NCI-H2227 treated with DMSO at 0.1 percent for 48 hours (cell line): Measurements from ENCODE around the gene PSEN2.
"Not testable (repeated sequence)": the region's sequence is repeated elsewhere in the genome, so short reads cannot be mapped to it uniquely, and the experiment has no call there.

Experiments used
- DNase-seq: peaks from one replicate; lab custom pipeline; 2025; lab: John Stamatoyannopoulos, UW

Gene PSEN2

DNA sequence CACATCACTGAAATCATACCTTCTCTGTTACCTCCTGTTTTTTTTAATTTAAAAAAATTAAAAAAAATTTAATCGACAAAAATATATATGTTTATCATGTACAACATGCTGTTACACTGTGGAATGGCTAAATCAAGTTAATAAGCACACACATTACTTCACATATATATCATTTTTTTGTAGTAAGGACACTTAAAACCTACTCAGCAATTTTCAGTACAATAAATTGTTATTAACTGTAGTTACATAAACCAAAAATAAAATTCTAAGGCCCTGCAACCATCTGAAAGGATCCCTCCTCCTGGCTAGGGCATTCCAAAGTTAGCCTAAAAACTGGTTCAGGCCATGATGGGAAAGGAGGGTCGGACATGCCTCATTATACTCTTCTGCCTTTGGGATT, 46.1 kb downstream of the PSEN2 start:
- no peak for DNase-seq

DNA sequence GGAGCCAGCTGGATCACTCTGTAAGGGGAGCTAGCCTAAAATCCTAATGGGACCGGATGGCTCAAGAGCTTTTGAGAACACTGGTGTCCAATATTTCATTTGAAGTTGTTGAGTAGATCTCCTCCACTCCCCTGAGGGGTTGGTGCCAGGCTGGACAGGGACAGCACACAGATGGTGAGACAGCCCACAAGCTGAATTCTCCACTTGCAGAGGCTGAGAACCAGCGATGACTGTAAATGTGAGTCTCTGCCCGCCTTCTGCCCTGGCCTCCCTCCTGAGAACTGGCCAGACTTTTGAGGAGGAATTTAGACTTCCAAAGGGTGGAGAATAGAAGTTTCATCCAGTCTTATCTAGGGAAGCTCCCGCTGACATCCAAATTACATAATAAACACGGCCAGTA, 49.2 kb downstream of the PSEN2 start:
- DNase-seq: no peak

DNA sequence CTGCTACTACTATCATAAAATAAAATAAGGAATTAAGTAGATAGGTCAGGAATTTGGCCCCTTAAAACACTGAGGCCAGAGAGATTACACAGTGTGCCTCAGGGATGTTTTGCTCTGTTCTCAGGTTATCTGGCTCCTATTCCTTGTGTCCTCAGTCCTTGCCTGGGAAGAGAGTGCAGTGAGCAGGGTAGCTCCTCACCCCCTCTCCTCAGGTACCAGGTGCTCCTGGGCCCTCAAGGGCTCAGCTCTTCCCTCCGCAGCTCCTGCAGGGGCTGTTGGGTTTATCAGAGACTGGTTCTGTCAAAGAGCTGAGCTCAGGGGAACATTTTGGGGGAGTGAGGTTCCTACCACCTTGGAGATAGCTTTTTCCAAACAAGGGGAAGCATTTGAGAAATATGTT, 49.6 kb downstream of the PSEN2 start:
- no peak for DNase-seq

DNA sequence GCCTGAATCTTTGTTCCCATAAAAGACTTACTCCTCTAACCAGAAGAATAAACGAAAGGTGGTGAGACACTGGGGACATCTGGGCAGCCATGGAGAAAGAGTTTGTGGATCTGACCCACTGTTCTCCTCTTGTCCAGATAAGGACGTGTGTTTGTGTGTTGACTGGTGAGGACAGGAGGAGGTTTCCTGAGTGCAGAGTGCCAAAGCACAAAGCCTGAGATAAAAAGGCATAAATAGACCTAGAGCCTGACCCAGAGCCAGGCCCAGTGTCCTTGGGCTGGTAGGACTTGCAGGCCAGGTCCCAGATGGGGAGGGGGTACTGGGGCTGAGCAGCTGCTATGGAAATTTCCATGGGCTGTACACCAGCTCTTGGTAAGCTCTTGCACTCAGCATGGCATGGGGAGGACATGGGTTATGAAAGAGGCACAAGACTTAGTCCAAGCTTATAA, 50.1 kb downstream of the PSEN2 start:
- DNase-seq: no peak

DNA sequence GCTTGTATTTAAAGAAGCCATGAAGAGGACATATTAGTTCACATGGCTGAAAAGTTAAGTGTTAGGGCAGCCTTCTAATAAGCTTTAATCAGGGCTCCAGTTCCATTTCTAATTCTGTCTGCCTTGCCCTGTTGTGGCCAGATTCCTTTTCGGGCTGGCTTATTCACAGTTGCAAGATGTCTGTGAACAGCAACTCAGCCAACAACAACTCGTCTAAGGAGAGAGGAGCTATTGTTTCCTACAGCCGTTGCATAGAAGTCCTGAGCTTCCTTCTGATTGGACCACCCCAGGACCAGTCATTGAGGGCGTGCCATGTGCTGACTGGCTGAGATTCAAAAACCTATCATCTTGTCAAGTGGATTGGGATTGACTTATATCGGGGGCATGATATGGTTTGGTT, 51.1 kb downstream of the PSEN2 start:
- no peak for DNase-seq

DNA sequence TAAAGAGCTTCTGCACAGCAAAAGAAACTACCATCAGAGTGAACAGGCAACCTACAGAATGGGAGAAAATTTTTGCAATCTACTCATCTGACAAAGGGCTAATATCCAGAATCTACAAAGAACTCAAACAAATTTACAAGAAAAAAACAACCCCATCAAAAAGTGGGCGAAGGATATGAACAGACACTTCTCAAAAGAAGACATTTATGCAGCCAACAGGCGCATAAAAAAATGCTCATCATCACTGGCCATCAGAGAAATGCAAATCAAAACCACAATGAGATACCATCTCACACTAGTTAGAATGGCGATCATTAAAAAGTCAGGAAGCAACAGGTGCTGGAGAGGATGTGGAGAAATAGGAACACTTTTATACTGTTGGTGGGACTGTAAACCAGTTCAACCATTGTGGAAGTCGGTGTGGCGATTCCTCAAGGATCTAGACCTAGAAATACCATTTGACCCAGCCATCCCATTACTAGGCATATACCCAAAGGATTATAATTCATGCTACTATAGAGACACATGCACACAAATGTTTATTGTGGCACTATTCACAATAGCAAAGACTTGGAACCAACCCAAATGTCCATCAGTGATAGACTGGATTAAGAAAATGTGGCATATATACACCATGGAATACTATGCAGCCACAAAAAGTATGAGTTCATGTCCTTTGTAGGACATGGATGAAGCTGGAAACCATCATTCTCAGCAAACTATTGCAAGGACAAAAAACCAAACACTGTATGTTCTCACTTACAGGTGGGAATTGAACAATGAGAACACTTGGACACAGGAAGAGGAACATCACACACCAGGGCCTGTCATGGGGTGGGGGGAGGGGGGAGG, 59.1 kb downstream of the PSEN2 start:
- DNase-seq: not testable (repeated sequence)

DNA sequence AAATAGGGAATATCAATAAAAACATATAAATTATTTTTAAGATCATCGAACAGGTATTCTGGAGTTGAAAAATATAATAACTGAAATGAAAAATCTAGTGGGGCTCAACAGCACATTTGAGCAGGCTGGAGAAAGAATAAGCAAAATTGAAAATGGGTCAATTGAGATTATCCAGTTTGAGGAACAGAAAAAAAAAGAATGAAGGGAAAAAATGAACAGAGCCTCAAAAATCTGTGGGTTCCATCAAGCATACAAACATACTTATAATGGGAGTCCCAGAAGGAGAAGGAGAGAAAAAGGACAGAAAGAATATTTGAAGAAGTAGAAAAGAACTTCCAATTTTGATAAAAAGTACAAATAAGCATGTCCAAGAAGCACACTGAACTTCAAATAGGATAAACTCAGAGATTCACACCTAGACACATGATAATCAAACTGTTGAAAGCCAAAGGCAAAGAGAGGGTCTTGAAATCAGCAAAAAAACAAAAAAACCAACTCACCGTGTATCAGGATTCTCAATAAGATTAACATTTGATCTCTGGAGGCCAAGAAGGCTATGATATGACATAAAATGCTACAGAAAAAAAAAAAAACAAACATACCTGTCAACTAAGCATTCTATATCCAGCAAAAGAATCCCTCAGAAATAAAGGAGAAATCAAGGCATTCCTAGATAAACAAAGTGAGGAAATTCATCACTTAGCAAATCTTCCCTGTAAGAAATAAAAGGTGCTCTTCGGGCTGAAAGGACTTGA, 64.2 kb downstream of the PSEN2 start:
- DNase-seq: no peak

DNA sequence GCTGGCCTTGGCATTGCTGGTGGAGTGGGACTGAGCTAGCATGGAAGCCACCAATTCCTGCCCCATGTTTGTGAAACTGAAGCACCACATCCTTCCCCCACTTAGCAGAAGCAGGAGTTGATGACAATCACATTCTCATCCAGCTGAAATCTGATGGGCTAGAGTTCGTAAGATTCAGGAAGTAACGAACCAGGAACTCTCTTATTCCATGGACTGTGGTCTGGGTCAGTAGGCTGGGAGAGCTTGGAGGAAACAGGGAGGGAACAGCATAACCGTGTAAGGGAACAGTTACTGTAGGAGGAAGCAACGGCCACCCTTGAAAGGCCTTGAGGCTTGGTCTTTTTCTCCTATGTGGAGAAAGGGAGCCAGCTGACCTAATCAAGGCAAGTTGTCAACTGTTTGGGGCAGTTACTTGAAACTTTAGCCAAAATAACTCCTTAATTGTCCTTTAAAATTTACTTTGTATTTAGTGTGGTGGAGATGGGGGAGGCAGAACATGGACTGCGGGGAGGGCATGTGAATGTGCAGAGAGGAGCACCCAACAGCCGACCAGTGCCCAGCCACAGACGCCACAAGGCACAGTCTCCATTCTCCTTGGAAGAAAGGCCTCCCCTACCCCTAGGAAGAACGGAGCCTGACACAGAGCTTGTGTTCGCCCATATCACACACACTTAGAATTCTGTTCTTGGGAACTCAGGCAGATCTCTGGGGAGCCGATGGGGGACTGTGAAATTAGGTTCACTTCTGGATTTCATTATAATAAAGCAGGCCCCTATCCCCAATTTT, 67.7 kb downstream of the PSEN2 start:
- DNase-seq: no peak

DNA sequence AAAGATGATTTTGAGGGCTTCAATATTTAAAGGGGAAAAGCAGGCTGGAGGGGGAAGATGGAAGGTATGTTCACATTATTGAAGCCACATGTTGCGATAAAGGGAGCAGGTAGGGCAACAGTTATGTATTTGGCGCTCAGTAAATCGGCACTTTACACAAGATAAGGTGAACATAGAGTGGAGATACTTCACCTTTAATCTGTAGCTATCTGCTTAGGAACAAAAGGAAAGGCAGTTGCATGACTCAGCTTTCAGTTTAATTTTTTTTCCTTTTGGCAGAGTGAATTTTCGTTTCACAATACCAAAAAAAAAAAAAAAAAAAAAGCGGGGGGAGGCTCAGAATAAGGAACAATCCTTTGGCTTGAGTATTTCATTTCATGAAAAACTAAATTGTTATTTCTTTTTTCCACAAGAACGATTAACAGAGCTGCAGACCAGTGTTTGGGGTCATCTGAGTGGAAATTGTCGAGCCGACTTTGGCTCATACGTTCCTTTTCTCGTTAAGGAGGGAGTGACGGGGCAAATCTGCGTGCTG, 68.6 kb downstream of the PSEN2 start:
- peak; percentile 41 for DNase-seq

DNA sequence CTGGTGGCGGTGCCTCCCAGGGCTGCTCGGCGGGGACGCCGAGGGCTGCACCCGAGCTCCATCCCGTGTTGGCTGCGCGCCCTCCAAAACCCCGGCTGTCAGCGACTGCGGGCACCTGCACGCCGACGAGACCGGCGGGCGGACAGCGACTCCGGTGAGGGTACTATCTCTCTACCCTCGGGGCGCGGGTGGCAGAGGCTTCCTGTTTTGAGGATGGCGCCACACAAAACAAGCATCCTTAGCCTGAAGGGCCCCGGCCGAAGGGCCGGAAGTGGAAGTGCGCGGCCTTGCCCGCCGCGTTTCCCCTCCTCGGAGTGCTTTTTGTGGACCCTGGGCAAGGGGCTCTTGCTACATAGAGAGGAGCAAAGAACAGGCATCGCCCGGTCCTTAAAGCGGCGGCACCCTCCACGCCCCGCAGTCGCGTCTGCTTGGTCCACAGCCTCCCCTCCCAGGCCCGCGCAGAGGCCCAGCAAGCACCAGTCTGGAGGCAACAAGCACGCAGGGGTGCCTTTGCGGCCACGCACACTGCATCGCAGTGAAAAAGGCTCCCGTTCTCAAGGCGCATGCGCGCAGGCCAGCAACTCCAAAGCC, 69.1 kb downstream of the PSEN2 start:
- peak; percentile 70 for DNase-seq

DNA sequence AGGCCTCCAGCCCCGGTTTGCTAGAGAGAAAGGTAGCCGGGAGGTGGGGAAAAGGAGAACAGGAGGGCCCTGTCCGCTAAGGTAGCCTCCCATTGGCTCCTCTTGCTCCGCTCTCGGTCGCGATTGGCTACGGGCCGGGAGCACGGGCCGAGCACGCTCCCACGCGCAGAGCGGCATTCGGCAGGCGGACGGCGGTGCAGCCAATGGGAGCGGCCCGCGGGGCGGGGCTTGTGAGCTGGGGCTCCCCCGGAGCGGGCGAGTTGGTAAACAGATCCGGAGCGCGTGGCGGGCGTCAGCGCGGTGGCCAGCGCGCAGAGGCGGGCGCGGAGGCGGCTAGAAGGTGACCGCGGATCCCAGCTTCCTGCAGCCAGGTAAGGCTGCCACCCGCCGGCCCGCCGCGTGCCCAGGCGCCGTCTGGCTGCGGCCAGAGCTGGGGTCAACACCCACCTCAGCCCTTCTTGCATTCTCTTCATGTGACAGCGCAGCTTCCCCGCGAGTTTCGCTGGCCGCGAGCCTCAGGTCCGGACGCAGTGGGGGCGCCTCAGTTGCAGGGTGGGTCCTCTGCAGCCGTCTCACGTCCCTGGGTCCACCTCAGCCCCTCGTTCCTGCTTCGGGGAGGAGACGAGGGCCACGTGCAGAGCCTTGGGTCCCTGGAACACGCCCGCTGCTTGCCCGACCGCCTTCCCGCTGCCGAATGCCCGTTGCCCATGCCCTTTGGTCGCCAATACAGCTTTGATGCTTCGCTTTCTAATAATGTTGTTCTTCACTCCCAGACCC, 69.8 kb downstream of the PSEN2 start, which contains the start of gene COQ8A:
Gene COQ8A (plus strand): TSS at position 266 of the 777 bp plus-strand sequence. CDS start 21,092 bp downstream, outside the sequence.
- DNase-seq: peak; percentile 99

DNA sequence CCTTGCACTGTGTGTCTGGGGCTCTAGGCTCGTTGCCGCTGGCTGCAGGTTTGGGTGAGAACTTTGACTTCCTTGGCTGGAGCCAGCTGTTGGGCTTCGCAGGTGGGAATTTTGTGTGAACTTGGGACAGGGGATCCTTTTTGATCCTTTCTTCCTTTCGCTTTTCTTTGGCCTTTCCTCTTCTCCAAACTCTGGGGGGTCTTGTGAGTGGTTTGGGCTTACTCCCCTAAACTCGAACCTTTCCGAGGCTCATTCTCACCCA, 70.3 kb downstream of the PSEN2 start:
- no peak for DNase-seq

DNA sequence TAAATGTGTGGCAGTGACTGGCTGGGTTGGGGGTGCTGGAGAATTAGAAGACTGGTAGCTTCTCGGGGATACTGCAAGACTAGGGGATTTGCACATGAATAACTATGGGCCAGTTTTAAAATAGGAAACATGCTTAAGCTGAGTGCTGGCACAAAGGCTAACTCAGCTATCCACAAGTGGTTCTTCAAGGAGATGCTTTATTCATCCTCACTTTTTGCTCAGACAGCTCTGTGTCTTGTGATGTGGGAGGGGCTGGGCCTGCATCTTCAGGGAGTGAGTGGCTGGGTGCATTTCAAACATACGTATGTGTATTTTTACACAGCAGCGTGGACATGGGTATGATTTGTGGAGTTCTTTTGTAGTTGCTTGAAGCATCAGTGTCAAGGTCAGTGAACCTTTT, 72.0 kb downstream of the PSEN2 start:
- no peak for DNase-seq

DNA sequence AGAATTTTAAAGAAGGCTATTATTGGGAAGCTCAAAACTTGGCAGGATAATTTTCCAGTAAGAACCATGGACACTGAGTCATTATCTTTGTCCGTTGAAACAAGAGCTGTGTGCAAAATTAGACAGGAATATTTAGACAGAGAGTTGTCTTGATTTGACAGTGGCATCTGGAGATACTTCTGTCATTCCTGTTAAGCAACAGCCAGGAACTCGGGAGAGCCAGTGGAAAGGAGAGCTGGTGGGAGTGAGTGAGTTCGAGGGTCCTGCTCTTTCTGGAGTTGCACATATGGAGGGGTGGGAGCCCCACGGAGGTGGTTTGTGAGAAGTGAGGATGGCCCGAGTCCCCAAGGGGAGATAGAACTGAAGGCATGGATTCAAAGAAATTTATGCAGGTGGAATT, 72.7 kb downstream of the PSEN2 start:
- DNase-seq: no peak

DNA sequence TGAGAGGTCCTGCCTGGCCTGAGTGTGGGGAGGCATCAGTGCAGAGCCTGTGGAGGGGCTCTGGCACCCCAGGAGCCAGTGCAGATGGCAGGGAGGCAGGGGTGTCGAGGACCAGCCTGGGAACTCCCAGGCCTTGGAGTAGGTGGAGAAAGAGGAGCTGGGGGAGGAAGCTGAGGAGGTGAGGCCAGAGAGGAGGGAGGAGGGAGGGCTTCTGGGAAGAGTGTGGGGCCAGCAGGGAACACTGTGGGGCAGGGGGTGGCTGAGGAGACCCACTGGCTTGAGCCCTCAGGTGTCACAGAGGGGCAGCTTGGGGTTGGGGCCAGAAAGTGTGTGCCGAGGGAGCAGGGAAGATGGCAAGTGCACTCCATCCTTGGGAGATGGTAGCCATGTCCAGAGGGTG, 73.5 kb downstream of the PSEN2 start:
- no peak for DNase-seq

DNA sequence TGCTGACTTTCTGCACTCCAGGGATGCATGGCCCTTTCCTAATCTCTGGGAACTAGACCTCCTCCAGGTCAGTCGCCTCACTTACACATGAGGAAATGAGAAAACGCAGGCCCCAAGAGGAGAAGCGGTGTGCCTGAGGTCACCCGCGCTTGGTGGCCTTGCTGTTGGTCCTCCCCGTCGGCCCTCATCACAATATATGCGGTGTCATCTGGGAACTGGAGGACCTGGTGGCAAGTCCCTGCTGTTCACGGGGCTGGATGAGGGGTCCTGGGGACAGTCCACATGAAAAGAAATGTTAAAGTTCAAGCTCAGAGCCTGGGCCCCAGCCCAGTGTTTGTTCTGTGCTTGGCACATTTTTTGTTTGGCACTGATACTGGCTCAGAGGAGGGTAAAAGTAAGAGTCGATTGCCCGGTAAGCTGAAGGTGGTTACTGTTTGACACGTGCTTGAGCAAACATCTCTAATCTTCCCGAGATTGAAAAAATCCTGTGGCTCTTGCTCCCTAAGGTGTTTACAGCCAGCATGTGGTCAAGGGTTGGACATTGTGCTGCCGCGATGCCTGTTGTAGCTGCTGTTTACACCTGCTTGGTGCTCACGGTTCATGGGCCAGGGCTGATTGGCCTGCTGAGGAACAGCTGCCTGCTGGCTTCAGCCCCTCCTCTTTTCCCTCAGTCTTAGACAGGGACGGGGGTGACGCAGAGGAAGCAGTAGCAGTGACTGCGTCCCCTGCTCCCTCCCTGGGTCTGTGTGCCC, 74.9 kb downstream of the PSEN2 start:
- peak; percentile 37 for DNase-seq
